Vagina (tissue), 2 donors: Measurements from ENCODE around the gene RNF223. TPM values are rescaled to one million over a fixed set of nuclear protein-coding genes. Genes with fewer than 3 reads are reported as not detected.
A peak's percentile ranks its signal among the peaks of the same experiment; 100 is the strongest.
"Not testable (repeated sequence)": the region's sequence is repeated elsewhere in the genome, so short reads cannot be mapped to it uniquely, and the experiment has no call there.

Experiments used
- DNase-seq, 2 donors: peaks; one replicate each; pipeline ENCODE4 v3.0.0-alpha.2; 2017; ENCODE audit errors: extremely low spot score in 2 of 2
- H3K27ac ChIP-seq: fragments of 200-600 bp; sonication (generic); one replicate; pipeline ENCODE4 v1.5.1; 2019
- H3K27me3 ChIP-seq: fragments of 200-600 bp; sonication (generic); one replicate; pipeline ENCODE4 v1.5.1; 2019
- H3K36me3 ChIP-seq, 2 donors: fragments of 200-600 bp; sonication (generic); one replicate each; pipeline ENCODE4 v1.5.1; 2017 to 2019
- H3K4me1 ChIP-seq: fragments of 200-600 bp; sonication (generic); one replicate; pipeline ENCODE4 v1.5.1; 2019
- H3K4me3 ChIP-seq, 2 donors: fragments of 200-600 bp; sonication (generic); 1 replicate in 1 of 2; 2 replicates in 1 of 2; pipeline ENCODE4 v1.5.1; 2016 to 2019
- H3K9me3 ChIP-seq: fragments of 200-600 bp; sonication (generic); one replicate; pipeline ENCODE4 v1.5.1; 2019
- CTCF ChIP-seq, 3 experiments: fragments of 450-650 bp in 2 of 3; fragments of 200-600 bp in 1 of 3; sonication (generic) in 1 of 3; IDR thresholded peaks; one replicate each; pipeline ENCODE4 v1.5.1; 2017 to 2019; ENCODE audit warnings: antibody characterized with exemption in 3 of 3, mild to moderate bottlenecking in 2 of 3, moderate library complexity in 2 of 3
- POLR2A ChIP-seq, 2 donors: fragments of 450-650 bp; IDR thresholded peaks; one replicate each; pipeline ENCODE4 v1.6.1; 2017; ENCODE audit warnings: antibody characterized with exemption in 2 of 2, mild to moderate bottlenecking in 2 of 2, moderate library complexity in 2 of 2
- POLR2AphosphoS5 ChIP-seq, 2 donors: sonication (generic); formaldehyde crosslinking; IDR thresholded peaks; one replicate each; pipeline ENCODE4 v1.9.0; 2017; ENCODE audit warnings: antibody characterized with exemption in 2 of 2, mild to moderate bottlenecking in 2 of 2, low read depth in 1 of 2; ENCODE audit not compliant: insufficient read depth in 1 of 2
- intact Hi-C: fragments of 100-400 bp; cut with DNase I; formaldehyde crosslinking; loops from one replicate; pipeline ENCODE4 v1.15.1; 2023
- total RNA-seq: library from RNA; depleted of rRNA; stranded (reverse); fragments of >200 nt; gene quantifications from one replicate; pipeline ENCODE4 v1.2.3, GENCODE V29; 2016

RNF223 gene
- total RNA-seq, 1 donor from 2014 or later = 4.9 TPM

DNA sequence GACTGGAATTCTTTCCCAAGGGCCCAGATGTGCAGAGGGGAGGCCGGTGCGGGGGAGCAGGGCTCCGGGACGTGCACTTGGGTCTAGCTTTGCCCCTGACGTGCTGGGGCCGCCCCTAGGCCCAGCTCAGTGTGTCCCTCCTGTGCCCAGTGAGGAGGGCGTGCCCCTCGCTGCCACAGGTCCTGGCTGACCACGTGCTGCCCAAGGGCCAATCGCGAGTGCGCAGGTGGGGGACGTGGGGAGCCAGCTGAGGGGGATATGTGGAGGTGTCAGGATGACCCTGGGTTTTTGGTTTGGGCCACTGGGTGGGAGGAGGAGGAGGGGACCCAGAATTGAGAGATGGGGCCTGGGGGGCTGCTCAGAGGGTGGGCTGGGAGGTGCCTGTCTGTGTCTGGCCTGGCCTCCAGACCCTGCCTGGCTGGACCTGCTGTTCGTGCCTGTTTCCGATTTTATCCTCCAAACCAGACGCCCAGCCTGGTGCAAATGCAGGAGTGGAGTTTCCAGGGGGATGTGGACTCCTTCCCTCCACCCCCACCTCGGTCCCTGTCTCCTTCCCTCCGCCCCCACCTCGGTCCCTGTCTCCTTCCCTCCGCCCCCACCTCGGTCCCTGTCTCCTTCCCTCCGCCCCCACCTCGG is 6.1 kb upstream of the RNF223 start:
- H3K36me3 ChIP-seq = no peaks in the 10 kb centered on the region
- peak overlapping the region; percentile 35 to 37 for H3K4me3 ChIP-seq
- H3K27me3 ChIP-seq = no peaks in the 10 kb centered on the region
- TF ChIP-seq CTCF (IDR thresholded peaks at IDR 0.05) (no peak), POLR2AphosphoS5 (IDR thresholded peaks at IDR 0.05; ENCODE audit: insufficient read depth in 1 of 2, low read depth in 1 of 2) (peak in 1 of 2 donors; percentile 37)
- H3K4me1 ChIP-seq = peaks cover 13% of the 10 kb centered on the region
- H3K9me3 ChIP-seq = no peaks in the 10 kb centered on the region
- DNase-seq = no peak
- intact Hi-C loops = no loop called here
- peak overlapping the region; percentile 46 for H3K27ac ChIP-seq

GRCh38 chr1:1079408-1080121 is 5.5 kb upstream of the RNF223 start:
- H3K4me3 ChIP-seq = peak overlapping the region; percentile 35 to 37
- peak overlapping the region; percentile 46 for H3K27ac ChIP-seq
- H3K27me3 ChIP-seq = no peaks in the 10 kb centered on the region
- TF ChIP-seq POLR2AphosphoS5 (IDR thresholded peaks at IDR 0.05; ENCODE audit: insufficient read depth in 1 of 2, low read depth in 1 of 2) = peak in 1 of 2 donors; percentile 64
- TF ChIP-seq CTCF (IDR thresholded peaks at IDR 0.05) = no peak
- H3K36me3 ChIP-seq = no peaks in the 10 kb centered on the region
- H3K4me1 ChIP-seq = peaks cover 13% of the 10 kb centered on the region
- intact Hi-C loops = no loop called here
- H3K9me3 ChIP-seq = no peaks in the 10 kb centered on the region
- DNase-seq = no peak

- H3K4me1 ChIP-seq = peaks cover 13% of the 10 kb centered on the region
- intact Hi-C loops, H3K36me3 ChIP-seq, H3K4me3 ChIP-seq, H3K27ac ChIP-seq, H3K27me3 ChIP-seq, H3K9me3 ChIP-seq, DNase-seq: not testable (repeated sequence)
Observed at GRCh38 chr1:1077396-1077795, 3.3 kb upstream of the RNF223 start.

DNA sequence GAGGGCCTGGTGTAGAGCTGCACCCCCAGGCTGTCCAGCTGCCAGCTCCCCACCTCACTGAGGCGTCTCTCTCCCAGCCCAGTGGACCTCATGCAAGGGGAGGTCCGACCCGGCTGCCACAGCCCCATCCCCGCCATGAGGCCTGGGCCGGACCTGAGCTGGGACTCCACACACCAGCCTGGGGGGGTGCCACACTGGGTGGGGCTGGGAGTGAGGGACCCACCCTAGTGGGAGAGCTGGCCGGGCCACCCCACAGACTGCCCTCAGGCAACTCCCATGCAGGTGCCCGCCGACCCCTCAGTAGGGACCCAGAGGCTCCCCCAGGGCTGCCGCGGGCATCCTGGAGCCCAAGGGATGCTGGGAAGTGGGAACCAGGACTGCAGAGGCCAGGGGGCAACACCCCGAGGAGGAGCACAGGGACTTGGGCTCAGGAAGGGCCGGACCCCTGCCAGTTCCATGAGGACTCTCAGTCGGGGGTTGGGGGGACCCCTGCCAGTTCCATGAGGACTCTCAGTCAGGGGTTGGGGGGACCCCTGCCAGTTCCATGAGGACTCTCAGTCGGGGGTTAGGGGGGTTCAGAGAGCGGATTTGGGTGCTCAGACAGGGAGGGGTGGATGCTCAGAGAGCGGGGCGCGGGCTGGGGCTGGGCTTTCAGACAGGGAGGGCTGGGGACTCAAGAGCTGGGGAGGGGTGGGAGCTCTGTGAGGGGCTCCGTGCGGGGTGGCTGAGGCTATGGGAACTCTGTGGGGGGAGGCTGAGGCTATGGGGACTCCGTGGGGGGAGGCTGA is 1.2 kb upstream of the RNF223 start:
- intact Hi-C loops = no loop called here
- Histone ChIP-seq H3K27me3 (no peaks in the 10 kb centered on the region), H3K9me3 (no peaks in the 10 kb centered on the region), H3K36me3 (no peaks in the 10 kb centered on the region), H3K4me1 (peaks cover 11% of the 10 kb centered on the region), H3K27ac (no peak overlapping the region), H3K4me3 (no peak overlapping the region)
- TF ChIP-seq CTCF (IDR thresholded peaks at IDR 0.05) (no peak), POLR2A (IDR thresholded peaks at IDR 0.05) (no peak)
- DNase-seq = no peak

- no peak for TF ChIP-seq POLR2A (IDR thresholded peaks at IDR 0.05)
- TF ChIP-seq POLR2AphosphoS5 (IDR thresholded peaks at IDR 0.05; ENCODE audit: insufficient read depth in 1 of 2, low read depth in 1 of 2) = no peak
- TF ChIP-seq CTCF (IDR thresholded peaks at IDR 0.05) = no peak
- H3K27me3 ChIP-seq = no peaks in the 10 kb centered on the region
- H3K27ac ChIP-seq = no peak overlapping the region
- intact Hi-C loops = no loop called here
- H3K4me3 ChIP-seq = no peak overlapping the region
- no peak for DNase-seq
- no peaks in the 10 kb centered on the region for H3K9me3 ChIP-seq
- no peaks in the 10 kb centered on the region for H3K36me3 ChIP-seq
- peaks cover 6% of the 10 kb centered on the region for H3K4me1 ChIP-seq
Observed at GRCh38 chr1:1074631-1075147, 583 bp upstream of the RNF223 start.
